CD4-positive, alpha-beta T cell treated with Interleukin-12 subunit alpha and Interleukin-12 subunit beta, for 1 hour (primary cell): ENCODE data around the gene TMEM82.
"Not testable (repeated sequence)": the region's sequence is repeated elsewhere in the genome, so short reads cannot be mapped to it uniquely, and the experiment has no call there.

Experiments
- DNase-seq: peaks from one replicate; pipeline ENCODE4 v3.0.0-alpha.2; 2020

Gene TMEM82

GRCh38 chr1:15742339-15742801, at the start of gene TMEM82:
TMEM82 (plus strand) TSS chr1:15742499; CDS start chr1:15742560, 61 bp downstream.
- DNase-seq: no peak

- no peak for DNase-seq
These were observed 48.9 kb upstream of the TMEM82 start for GRCh38 chr1:15693371-15693770.

GRCh38 chr1:15696956-15697521, 45.3 kb upstream of the TMEM82 start:
- peak; percentile 40 for DNase-seq

GRCh38 chr1:15698201-15698600, 44.1 kb upstream of the TMEM82 start:
- no peak for DNase-seq

- not testable (repeated sequence) for DNase-seq
These were observed 43.0 kb upstream of the TMEM82 start for GRCh38 chr1:15699321-15699720.

GRCh38 chr1:15700508-15700907, 41.8 kb upstream of the TMEM82 start:
- DNase-seq: no peak

- DNase-seq: no peak
These were observed 40.5 kb upstream of the TMEM82 start for GRCh38 chr1:15701784-15702183.

GRCh38 chr1:15702722-15703550, 39.4 kb upstream of the TMEM82 start:
- no peak for DNase-seq

- no peak for DNase-seq
These were observed 38.7 kb upstream of the TMEM82 start for GRCh38 chr1:15703562-15703961.

GRCh38 chr1:15704526-15705183, 37.6 kb upstream of the TMEM82 start:
- no peak for DNase-seq

- no peak for DNase-seq
These were observed 37.1 kb upstream of the TMEM82 start for GRCh38 chr1:15705184-15705566.

- DNase-seq: no peak
These were observed 35.5 kb upstream of the TMEM82 start for GRCh38 chr1:15706751-15707150.

- no peak for DNase-seq
These were observed 34.9 kb upstream of the TMEM82 start for GRCh38 chr1:15707239-15707925.

- DNase-seq: no peak
These were observed 33.7 kb upstream of the TMEM82 start for GRCh38 chr1:15708486-15709137.

GRCh38 chr1:15709226-15709625, 33.1 kb upstream of the TMEM82 start:
- no peak for DNase-seq

GRCh38 chr1:15712168-15712567, 30.1 kb upstream of the TMEM82 start:
- DNase-seq: no peak

- DNase-seq: no peak
These were observed 27.7 kb upstream of the TMEM82 start for GRCh38 chr1:15714406-15715136.

- no peak for DNase-seq
These were observed 24.7 kb upstream of the TMEM82 start for GRCh38 chr1:15717418-15718125.

GRCh38 chr1:15718199-15718601, 24.1 kb upstream of the TMEM82 start:
- no peak for DNase-seq

- no peak for DNase-seq
These were observed 22.7 kb upstream of the TMEM82 start for GRCh38 chr1:15719381-15720120.

- no peak for DNase-seq
These were observed 21.4 kb upstream of the TMEM82 start for GRCh38 chr1:15720861-15721260.
